ENCODE measurements around the gene MARCHF9.
A peak's percentile ranks its signal among the peaks of the same experiment; 100 is the strongest.

MARCHF9 gene

GRCh38 chr12:57756406-57757341 is 1.8 kb downstream of the MARCHF9 start:
- no peak for DNase-seq

GRCh38 chr12:57757771-57758170 is 2.9 kb downstream of the MARCHF9 start:
- no peak for DNase-seq

GRCh38 chr12:57758552-57759359 is 3.9 kb downstream of the MARCHF9 start:
- DNase-seq, result no peak

GRCh38 chr12:57759360-57759980 is 4.6 kb downstream of the MARCHF9 start:
- DNase-seq, result no peak

DNA sequence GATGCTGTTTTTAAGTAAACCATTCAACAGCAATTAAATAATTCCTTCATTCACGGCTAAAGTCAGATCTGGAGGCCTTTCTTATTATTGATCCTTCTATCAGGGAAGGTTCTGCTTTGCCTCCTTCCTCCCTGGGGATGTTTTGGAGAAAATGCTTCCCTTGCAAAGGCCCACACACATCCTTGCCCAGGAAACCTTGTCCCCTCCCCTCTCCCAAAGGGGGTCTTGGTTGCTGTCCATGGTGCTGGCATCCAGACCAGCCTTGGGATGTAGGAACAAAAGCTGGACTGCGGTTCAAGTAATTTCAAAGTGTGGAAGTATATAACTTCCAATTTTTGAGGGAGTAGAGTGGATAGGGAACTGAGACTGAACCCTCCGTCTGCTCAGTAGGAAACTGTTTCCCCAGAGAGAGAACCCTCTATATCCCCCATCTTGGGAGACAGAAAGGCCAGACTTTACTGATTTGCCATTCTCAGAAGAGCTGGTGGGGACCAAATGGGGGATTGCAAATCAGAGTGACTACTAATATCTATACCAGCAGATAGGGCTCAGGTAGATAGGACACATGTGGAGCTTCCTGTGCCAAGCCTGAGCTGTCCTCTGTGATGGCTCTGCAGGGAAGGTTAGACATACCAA is 5.6 kb downstream of the MARCHF9 start:
- no peak for DNase-seq

DNA sequence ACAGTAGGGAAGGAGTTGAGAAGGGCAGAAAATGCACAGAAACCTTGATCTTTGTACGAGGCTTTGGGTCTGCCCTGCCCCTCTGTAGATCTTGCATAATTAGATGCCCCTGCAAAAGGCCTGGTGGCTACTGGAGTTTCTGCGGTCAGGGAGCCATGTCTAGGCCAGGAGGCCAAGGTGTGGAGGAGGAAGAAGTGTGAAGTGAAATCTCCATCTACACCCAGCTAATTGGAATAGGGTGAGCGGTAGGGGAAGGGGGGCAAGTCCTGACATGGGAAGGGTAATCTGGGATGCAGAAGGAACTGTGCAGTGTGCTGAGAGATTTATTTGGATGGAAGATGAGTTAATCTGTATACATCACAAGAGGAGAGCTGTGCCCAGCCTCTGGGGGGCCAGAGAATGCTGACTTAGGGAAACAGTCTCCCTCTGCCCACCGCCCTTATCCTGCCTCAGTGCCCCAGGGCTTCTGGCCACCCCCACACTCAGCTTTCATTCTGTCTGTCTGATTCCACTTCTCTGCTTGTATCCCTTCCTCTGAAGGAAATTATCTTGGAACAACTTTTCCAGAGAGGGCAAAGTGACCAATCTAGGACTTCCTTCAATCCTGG is 6.6 kb downstream of the MARCHF9 start:
- DNase-seq, result no peak

DNA sequence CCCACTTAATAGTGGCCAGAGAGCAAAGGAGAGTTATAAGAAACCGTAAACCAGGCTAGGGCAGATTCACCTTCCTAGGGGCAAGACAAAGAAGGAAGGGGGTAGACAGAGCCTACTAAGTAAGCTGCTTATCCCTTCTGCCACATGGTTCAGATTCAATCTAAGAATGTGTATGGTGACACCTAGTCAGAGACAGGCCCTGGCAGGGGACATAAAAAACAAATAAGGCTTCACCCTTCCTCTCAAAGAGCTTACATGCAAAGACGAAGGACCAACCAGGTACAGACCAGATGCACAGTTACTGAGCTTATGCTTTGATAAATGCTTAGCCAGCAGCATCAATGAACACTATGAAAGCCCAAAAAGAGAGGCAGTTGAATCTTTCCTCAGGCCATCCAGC is 7.6 kb downstream of the MARCHF9 start:
- no peak for DNase-seq

GRCh38 chr12:57763881-57764661 is 9.2 kb downstream of the MARCHF9 start:
- DNase-seq, result no peak

DNA sequence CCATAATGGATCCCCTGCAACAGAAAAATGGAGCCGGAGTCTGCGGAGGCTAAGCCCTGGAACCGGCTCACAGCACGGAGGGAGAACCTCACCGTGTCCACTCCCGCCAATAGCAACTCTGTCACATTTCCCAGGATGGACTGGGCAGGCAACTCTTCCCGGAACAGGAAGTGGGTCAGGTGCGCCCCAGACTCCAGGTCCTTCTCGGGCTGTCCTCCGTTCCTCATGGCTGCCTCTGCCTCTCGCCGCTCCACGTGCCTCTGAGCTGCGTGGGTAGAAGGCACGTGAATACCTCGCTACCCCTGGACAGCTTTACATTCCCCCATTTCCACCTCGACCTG is 9.7 kb downstream of the MARCHF9 start:
- DNase-seq, result no peak

DNA sequence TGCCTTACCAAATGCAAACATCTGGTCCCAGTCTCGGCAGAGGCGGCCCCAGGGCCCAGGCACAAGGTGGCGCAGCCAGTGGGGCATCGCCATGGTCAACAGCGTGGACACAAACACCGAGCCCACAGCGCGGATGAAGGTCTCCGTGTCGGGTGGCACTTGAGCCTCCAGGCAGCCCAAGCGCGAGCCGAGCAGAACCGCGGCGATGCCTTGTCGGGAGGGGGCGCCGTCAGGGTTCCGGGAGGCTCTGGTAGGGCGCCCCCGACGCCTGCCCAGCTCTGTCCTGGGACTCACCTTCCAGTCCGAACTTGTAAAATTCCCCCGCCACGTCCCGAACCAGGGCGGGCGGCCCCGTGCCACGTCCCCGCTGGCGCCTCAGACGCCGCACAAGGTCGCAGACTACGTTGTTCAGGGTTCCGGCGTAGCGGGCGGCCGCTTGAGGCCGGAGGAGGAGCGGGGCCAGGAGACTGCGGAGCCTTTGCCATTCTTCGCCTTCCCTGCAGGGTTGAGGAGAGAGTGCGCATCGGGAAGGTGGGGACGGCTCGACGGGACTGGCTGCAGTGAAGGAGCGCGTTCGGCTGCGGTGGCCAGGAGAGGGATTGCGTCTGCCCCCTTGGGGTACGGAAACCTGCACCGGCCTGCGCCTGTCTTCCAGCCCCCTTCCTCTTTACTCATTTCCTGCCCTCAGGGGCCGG is 10.2 kb downstream of the MARCHF9 start:
- no peak for DNase-seq

GRCh38 chr12:57765698-57766463 is 11.0 kb downstream of the MARCHF9 start:
- no peak for DNase-seq

DNA sequence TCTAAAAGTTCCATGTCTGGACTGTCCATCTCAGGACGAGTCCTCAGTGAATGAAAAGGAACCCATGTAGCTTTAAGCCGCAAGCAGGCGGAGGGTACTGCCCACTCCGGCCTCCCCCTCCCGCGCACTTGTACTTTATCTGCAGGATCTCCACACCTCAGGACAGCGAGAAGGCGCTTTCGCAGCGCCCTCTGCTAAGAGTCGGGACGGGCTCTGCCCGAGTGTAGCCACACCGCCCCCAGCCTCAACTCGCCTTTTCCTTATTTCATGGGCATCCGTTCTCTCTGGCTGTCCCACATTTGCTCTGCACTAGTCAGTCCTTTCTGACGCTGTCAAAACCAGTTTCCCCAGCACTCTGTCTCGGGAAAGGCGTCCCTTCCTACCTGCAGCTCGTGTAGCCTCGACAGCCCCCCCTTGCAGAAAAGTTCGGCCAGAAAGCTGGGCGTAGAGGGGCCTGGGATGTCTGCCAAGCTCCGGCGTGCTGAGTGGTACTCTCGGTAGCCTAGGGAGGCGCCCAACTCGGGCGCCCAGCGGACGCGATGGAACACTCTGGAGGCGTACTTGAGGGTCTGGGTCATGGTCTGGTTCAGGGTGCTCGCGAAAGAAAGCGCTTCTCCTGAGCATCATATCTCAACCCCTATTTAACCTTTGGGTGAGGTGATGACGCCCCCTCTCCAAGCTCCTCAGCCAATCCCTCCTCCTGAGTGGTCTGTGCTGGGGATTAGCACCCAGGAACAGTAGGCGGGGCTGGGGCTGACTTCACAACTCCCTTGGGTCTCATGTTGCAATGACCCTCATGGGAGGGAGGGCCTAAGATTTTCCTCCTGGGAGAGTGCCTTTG is 11.8 kb downstream of the MARCHF9 start, which contains the start of gene CYP27B1:
CYP27B1 (minus strand) TSS at position 615 of the 841 bp plus-strand sequence; CDS start at position 578, 37 bp downstream.
- DNase-seq, result peak; percentile 48

- DNase-seq, result no peak
These were observed 12.4 kb downstream of the MARCHF9 start for GRCh38 chr12:57767305-57767698.

- DNase-seq, result no peak
These were observed 13.0 kb downstream of the MARCHF9 start for GRCh38 chr12:57767876-57768275.

GRCh38 chr12:57769594-57769993 is 14.7 kb downstream of the MARCHF9 start:
- no peak for DNase-seq

DNA sequence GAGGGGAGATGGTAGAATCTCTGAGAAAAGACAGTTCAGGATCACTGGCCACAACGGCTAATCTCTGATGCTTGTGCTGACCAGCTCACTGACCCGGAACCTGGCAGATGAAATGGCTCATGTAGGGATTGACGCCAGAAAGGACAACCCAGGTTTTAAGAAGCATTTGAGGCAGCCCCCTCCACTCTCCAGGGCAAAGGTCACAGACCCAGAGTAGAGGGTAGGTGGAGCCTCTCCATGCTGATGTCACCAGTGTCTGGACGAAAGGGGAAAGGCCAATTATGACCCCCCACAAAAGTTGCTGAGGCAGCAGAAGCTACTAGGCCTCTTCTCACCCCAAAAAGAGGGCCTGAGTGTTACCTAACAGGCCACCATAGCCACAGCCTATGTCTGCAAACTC is 15.8 kb downstream of the MARCHF9 start:
- no peak for DNase-seq

DNA sequence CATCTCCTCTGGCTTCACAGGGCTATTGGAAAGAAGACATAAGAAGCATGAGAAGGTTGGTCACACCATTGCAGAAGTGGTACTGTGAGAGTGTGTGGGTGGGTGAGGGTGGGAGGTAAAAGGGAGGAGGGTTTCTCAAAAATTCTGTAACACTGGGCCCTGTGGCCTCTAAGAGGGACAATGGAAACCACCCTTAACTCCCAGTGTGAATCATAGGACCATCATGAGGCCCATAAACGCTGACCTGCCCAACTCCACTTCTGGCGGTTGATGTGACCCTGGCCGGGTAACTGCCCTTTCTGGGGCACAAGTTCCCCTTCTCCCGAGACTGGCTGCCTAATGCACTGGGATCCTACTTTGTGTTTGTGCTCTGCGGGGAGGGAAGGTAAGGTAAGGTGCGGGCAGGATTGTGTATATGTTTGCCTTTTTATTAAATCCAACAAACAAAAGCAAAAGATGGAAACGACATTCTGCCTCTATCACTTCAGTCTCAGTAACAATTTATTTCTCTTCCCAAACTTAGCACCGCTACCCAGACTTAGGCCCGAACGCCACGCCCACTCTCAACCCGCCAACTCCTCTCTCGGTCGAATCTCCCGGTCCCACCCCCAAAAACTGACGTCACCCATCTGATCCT is 16.5 kb downstream of the MARCHF9 start:
- DNase-seq, result peak; percentile 96

DNA sequence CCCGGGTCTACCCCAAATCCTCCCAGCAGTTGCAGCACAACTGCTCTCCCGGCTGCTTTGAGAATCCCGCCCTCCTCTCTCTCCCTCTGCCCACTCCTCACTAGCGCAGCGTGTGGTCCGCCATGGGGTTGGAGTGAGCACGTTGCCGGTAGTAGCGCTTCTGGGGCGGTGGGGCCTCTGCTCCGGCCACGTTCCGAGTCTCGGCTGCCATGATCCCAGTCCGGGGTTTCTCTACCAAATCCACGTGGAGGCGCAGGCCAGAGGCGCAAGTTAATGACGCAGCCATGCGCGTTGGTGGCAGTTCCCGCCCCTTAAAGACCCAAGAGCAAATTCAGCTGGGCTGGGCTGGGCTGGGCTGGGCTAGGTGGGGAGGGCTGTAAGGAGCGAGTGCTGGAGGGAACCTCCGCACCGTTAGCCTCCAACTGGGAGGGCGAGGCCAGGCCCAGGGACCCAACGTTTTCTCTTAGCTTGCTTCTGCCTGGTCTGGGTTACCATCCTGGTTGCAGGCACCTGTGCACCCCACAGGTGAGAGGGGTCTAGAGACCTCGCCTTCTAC is 17.0 kb downstream of the MARCHF9 start, which contains the start of gene METTL1:
METTL1 (minus strand) TSS at position 233 of the 556 bp plus-strand sequence; CDS start at position 211, 22 bp downstream.
- peak; percentile 98 for DNase-seq

Data from right hindlimb (tissue), 1 donor.